AG09319 (cell line): ENCODE data around the gene GREM1.

Source experiments
- DNase-seq: peaks from one replicate; pipeline ENCODE4 v3.0.0-alpha.2; 2010; ENCODE audit warnings: low read depth; ENCODE audit errors: extremely low read depth
- TF ChIP-seq, protein P1 (sequence below): IDR thresholded peaks from 2 replicates; pipeline ENCODE4 v1.5.1; 2011; ENCODE audit warnings: low read depth, mild to moderate bottlenecking, inconsistent platforms, low read length, moderate library complexity

The GREM1 gene

DNA sequence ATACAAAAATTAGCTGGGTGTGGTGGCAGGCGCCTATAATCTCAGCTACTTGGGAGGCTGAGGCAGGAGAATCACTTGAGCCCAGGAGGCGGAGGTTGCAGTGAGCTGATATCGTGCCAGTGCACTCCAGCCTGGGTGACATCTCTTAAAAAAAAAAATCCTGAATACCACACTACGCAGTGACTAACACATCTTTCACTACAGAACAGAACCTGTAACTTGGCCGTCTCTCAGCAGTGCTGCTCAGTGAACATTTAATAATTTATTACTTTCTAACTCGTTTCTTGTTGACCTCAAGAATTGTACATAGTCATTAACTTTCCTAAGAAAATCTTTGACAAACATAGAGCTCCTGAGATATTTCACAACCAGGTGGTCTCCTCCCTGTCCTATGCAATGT lies 3.8 kb downstream of the GREM1 start:
- no peak for DNase-seq

DNA sequence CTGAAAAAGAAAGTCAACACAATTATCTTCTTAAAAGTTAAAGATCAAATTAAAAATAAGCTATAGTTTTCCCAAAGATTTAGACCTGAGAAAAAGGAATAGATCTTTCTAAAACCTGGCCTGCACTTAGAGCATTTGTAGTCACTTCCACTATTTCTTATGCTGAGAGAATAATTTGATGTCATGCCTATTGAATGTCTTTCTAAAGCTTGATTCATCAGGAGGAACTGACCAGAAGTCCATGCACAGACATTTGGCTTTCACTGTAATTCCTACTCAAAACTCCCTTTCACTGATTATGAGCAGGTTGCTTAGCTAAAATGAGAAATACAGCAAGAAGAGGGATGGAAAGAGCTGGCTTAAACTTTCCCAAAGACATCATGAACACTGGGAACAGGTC lies 4.3 kb downstream of the GREM1 start:
- TF ChIP-seq, protein P1, sequence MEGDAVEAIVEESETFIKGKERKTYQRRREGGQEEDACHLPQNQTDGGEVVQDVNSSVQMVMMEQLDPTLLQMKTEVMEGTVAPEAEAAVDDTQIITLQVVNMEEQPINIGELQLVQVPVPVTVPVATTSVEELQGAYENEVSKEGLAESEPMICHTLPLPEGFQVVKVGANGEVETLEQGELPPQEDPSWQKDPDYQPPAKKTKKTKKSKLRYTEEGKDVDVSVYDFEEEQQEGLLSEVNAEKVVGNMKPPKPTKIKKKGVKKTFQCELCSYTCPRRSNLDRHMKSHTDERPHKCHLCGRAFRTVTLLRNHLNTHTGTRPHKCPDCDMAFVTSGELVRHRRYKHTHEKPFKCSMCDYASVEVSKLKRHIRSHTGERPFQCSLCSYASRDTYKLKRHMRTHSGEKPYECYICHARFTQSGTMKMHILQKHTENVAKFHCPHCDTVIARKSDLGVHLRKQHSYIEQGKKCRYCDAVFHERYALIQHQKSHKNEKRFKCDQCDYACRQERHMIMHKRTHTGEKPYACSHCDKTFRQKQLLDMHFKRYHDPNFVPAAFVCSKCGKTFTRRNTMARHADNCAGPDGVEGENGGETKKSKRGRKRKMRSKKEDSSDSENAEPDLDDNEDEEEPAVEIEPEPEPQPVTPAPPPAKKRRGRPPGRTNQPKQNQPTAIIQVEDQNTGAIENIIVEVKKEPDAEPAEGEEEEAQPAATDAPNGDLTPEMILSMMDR, result no peak
- DNase-seq, result no peak

More for the DNA sequence above, 3.8 kb downstream of the GREM1 start:
- TF ChIP-seq, protein P1, result no peak

DNA sequence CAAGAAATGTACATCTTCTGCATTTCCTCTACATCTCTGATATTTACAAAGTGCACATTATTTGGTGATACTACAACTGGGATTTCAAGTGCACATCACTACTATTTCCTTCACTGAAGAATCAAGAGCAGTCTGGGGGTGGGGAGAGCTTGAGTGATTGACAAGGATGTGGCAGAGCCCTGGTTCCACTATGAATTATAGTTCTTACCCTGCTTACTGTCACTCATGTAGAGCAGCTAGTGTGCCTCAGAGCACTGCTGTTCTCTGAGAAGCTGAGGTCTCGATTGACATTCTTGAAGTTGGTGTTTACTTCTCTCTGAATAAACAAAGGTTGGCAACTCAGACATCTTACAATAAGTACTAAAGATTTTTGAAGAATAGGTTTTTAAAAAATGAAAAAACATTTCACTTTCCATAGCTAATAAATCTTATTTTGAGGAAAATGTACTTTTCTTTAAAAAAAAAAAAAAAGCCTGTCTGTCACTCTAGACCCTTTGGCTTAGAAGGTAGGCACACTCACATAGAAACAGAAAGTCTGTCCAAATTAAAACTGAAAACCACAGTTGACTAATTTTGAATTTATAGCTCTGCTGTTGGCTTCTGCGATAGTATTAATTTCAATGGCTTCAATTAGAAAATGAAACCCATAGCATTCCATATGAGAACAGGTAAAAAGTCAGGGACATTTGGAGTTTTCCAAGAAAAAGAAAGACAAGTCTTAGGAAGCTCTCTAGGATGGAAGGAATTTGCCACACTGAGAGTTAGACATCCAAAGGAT lies 5.6 kb downstream of the GREM1 start:
- TF ChIP-seq, protein P1, result no peak
- DNase-seq, result no peak

DNA sequence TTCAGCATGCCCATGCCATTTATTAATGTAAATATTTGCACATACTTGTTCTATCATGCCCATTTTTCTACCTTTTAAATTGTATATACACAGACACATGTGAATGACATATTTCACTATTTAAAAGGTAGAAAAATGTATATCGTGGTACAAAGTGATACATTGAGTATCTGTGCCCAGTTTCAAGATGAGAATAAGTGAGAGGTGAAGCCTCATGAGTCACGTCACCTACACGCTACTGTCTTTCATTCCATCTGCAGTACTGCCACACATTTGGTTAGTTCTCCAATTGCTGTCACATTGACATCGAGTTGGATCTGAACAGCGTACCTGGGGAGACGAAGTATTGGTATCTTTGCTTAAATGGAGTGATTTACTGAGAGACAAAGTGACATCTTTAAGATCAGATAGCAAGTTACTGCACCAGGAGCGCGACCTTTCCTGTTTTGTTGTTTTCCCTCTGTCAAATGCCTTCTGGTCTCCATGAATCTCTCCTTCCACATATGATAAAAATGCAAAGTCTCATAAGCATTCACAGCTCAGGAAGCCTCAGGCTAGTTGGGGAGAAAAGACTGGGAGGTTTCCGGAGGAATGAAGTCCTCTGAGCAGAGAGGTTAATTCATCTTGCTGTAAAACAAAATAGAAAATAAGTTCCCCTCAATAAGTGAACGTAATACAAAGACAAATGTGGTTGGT lies 12.0 kb downstream of the GREM1 start:
- TF ChIP-seq, protein P1, result no peak
- DNase-seq, result no peak

DNA sequence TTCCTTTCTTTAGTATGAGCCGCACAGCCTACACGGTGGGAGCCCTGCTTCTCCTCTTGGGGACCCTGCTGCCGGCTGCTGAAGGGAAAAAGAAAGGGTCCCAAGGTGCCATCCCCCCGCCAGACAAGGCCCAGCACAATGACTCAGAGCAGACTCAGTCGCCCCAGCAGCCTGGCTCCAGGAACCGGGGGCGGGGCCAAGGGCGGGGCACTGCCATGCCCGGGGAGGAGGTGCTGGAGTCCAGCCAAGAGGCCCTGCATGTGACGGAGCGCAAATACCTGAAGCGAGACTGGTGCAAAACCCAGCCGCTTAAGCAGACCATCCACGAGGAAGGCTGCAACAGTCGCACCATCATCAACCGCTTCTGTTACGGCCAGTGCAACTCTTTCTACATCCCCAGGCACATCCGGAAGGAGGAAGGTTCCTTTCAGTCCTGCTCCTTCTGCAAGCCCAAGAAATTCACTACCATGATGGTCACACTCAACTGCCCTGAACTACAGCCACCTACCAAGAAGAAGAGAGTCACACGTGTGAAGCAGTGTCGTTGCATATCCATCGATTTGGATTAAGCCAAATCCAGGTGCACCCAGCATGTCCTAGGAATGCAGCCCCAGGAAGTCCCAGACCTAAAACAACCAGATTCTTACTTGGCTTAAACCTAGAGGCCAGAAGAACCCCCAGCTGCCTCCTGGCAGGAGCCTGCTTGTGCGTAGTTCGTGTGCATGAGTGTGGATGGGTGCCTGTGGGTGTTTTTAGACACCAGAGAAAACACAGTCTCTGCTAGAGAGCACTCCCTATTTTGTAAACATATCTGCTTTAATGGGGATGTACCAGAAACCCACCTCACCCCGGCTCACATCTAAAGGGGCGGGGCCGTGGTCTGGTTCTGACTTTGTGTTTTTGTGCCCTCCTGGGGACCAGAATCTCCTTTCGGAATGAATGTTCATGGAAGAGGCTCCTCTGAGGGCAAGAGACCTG lies 13.2 kb downstream of the GREM1 start:
- DNase-seq, result no peak
- TF ChIP-seq, protein P1, result no peak

DNA sequence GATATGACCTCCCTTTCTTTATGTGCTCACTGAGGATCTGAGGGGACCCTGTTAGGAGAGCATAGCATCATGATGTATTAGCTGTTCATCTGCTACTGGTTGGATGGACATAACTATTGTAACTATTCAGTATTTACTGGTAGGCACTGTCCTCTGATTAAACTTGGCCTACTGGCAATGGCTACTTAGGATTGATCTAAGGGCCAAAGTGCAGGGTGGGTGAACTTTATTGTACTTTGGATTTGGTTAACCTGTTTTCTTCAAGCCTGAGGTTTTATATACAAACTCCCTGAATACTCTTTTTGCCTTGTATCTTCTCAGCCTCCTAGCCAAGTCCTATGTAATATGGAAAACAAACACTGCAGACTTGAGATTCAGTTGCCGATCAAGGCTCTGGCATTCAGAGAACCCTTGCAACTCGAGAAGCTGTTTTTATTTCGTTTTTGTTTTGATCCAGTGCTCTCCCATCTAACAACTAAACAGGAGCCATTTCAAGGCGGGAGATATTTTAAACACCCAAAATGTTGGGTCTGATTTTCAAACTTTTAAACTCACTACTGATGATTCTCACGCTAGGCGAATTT lies 14.9 kb downstream of the GREM1 start:
- no peak for DNase-seq
- TF ChIP-seq, protein P1, result no peak
